ENCODE measurements around the gene KBTBD4. TPM values are rescaled to one million over a fixed set of nuclear protein-coding genes. Genes with fewer than 3 reads are reported as not detected.

Gene KBTBD4
- total and polyA plus RNA-seq, 2 of the 13 experiments (the other 11 are each of a cell fraction or from before 2014, with no cell fraction given) = 8.5 to 12.8 TPM

GRCh38 chr11:47583844-47584243, 5.1 kb upstream of the KBTBD4 start:
- no TSS peak for BruUV-seq (replicated peaks)
- Histone ChIP-seq H3K36me3 (replicated peaks in 1 of 2; ENCODE audit: control insufficient read depth in 1 of 2, insufficient read depth in 2 of 2, low read length in 2 of 2) (peaks cover 10 to 37% of the 10 kb centered on the region in 2 experiments), H4K20me1 (ENCODE audit: insufficient read depth, low read length) (no peaks in the 10 kb centered on the region), H3K9me3 (ENCODE audit: low read length) (no peaks in the 10 kb centered on the region), H3K27ac (ENCODE audit: extremely low read length, insufficient read depth, low read length) (no peak overlapping the region), H3K79me2 (ENCODE audit: insufficient read depth, low read length) (peaks cover 19% of the 10 kb centered on the region), H3K27me3 (ENCODE audit: control insufficient read depth in 1 of 2, insufficient read depth in 2 of 2, low read length in 2 of 2) (no peaks in the 10 kb centered on the region; a peak in 1 of 5 replicates), H3K4me2 (ENCODE audit: low read depth, low read length) (no peak overlapping the region), H3K9ac (ENCODE audit: insufficient read depth, low read depth, low read length) (no peak overlapping the region), H2AFZ (ENCODE audit: low read length) (no peak overlapping the region), H3K4me1 (ENCODE audit: insufficient read depth, low read length) (peaks cover 33% of the 10 kb centered on the region), H3K4me3 (replicated peaks in 1 of 3; ENCODE audit: insufficient read depth in 1 of 3, low read depth in 2 of 3, low read length in 3 of 3) (no peak overlapping the region)
- ChIA-PET CTCF (ENCODE audit: low intra/inter-chr PET ratio, low total read pairs) (no interaction called here), POLR2A (no interaction called here)
- DNase-seq (ENCODE audit: low spot score) = no peak
- TF ChIP-seq RFXANK (CRISPR knock-in tag; IDR thresholded peaks at IDR 0.05) (no peak), SMARCE1 (IDR thresholded peaks at IDR 0.05; ENCODE audit: borderline replicate concordance) (no peak), ZGPAT (CRISPR knock-in tag; IDR thresholded peaks at IDR 0.05) (no peak), ZNF350 (CRISPR knock-in tag; IDR thresholded peaks at IDR 0.05; ENCODE audit: borderline replicate concordance, low read depth) (no peak), DNMT3B (CRISPR knock-in tag; conservative IDR thresholded peaks at IDR 0.05) (no peak), CENPBD1 (CRISPR knock-in tag; IDR thresholded peaks at IDR 0.05; ENCODE audit: borderline replicate concordance, low read depth) (no peak), NR3C1 (CRISPR knock-in tag; IDR thresholded peaks at IDR 0.05) (no peak), XRCC5 (optimal IDR thresholded peaks at IDR 0.05; ENCODE audit: low read length) (no peak), PHB2 (IDR thresholded peaks at IDR 0.05; ENCODE audit: partially characterized antibody) (no peak), MZF1 (CRISPR knock-in tag; IDR thresholded peaks at IDR 0.05; ENCODE audit: borderline replicate concordance) (no peak), FOXP1 (IDR thresholded peaks at IDR 0.05) (no peak), FOXP1 (CRISPR knock-in tag; IDR thresholded peaks at IDR 0.05) (no peak), ZNF737 (CRISPR knock-in tag; IDR thresholded peaks at IDR 0.05; ENCODE audit: borderline replicate concordance) (no peak), ZNF691 (CRISPR knock-in tag; IDR thresholded peaks at IDR 0.05; ENCODE audit: borderline replicate concordance, low read depth) (no peak), THYN1 (CRISPR knock-in tag; IDR thresholded peaks at IDR 0.05; ENCODE audit: borderline replicate concordance, low read depth) (no peak), ZNF460 (CRISPR knock-in tag; IDR thresholded peaks at IDR 0.05; ENCODE audit: borderline replicate concordance) (no peak)
- FAIRE-seq = no peak
- intact Hi-C loops (cut with micrococcal nuclease; ENCODE audit: unreplicated experiment) = no loop called here
- in situ Hi-C loops (cut with HindIII; ENCODE audit: extremely low pct_ligation_motif_present, low pct_unique_long_range_greater_than_20kb) = no loop called here
- 95% methylated on average over 5 of the region's 5 CpGs for WGBS (ENCODE audit: low lambda C conversion rate)
- ATAC-seq = no peak
